GM12872 (cell line): ENCODE results near the gene BMAL1.

Experiments used
- TF ChIP-seq, protein P1 (sequence below): IDR thresholded peaks from 3 replicates; pipeline ENCODE4 v1.5.1; 2011; ENCODE audit warnings: low read depth, mild to moderate bottlenecking, low read length, moderate library complexity; ENCODE audit not compliant: insufficient read depth

BMAL1 gene

DNA sequence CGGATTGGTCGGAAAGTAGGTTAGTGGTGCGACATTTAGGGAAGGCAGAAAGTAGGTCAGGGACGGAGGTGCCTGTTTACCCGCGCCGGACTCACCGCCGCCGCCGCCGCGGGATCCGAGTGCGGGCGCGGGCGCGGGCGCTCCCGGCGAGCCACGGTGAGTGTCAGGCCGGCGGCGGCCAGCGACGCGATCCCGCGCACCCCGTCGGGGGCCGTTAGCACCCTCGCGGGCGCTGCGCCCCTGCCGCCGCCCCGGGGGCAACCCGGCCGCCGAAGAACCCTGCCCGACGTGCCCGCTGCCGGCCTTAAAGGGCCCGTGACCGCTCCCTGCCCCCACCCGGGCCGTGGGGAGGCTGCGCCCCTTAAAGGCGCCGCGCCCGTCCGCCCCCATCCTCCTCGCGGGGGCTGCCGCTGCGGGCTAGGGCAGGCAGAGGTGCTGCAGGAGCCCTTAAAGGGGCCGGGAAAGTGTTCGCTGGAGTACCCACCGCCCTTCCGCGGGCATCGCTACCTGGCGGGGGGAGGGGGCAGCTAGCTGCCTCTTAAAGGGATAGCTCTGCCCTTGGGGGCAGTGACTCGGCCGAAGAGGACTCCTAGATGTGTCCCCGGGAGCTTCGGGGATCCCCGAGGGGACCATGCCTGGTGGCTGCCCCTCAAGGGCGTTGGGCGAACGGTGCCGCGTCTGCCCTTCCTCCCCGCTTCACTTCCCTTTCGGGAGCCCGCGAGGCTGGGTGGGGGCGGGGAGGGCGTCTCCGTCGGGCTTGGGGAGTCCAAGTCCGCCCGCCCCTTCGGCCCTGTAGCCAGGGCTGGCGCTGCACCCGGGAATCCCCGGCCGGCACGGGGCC is at the start of gene BMAL1:
Gene BMAL1 (plus strand): TSS at position 23 of the 841 bp plus-strand sequence. CDS start 76,519 bp downstream, outside the sequence.
- TF ChIP-seq, protein P1, sequence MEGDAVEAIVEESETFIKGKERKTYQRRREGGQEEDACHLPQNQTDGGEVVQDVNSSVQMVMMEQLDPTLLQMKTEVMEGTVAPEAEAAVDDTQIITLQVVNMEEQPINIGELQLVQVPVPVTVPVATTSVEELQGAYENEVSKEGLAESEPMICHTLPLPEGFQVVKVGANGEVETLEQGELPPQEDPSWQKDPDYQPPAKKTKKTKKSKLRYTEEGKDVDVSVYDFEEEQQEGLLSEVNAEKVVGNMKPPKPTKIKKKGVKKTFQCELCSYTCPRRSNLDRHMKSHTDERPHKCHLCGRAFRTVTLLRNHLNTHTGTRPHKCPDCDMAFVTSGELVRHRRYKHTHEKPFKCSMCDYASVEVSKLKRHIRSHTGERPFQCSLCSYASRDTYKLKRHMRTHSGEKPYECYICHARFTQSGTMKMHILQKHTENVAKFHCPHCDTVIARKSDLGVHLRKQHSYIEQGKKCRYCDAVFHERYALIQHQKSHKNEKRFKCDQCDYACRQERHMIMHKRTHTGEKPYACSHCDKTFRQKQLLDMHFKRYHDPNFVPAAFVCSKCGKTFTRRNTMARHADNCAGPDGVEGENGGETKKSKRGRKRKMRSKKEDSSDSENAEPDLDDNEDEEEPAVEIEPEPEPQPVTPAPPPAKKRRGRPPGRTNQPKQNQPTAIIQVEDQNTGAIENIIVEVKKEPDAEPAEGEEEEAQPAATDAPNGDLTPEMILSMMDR, result no peak

DNA sequence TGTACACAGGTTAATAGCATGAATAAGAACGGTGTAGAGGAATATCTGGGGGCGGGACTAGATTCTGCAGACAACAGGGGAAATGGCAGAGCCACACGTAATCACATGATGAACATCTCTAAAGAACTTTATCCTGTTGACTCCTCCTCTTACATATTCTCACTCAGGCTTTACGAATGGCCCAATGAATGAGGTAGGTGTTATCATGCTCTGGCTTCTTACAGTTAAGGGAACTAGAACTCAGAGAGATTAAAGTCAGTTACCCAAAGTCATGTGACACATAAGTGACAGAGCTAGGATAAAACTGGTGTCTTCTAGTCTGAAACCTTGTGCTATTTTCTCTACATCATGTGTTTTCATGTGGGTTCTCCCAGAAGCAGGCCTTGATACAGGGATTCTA is 49.0 kb upstream of the BMAL1 start:
- TF ChIP-seq, protein P1, result no peak

DNA sequence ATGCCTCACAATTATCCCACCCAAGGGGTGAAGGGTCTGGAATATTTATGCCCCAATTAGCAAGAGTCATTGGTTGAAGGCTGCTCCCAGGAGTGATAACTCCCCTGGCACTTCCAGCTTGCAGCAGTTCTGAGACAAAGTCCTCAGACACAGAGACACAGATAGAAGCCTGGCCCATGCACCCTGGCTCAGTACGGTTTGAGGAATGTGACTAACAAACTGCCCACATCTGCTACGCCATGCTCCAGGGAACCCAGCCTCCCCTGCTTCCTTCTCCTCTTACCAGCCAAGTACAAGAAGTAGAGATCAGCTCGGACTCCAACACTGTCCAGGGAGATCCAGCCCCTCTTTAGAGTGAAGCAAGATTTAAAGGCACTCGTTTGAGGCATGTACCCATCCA is 48.5 kb upstream of the BMAL1 start:
- TF ChIP-seq, protein P1, result no peak

DNA sequence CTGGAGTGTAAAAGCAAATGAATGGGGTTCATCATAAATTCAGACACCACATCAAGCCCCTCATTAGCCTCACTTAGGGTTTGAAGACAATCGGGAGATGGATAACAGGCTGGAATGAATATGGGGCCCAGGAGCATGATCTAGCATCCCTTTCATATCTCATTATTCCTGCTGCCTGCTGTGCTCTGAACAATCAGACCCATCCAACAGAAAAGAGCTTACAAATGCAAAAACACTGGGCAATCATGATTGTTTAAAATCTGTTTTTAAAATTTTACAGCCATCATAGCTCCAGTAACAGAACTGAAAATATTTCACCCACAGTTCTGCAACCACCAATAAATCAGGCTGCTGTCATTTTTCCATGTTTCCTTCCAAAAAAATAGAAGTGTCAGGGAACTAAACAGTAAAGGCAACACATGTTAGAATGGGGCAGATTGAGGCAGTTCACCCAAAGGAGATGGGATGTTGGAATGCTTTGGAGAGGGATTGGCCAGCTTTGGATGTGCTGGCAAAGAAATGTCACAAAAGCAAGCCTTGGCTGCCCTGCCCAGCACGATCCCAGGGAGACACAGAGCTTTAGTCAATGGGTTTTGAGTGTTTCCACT is 47.8 kb upstream of the BMAL1 start:
- TF ChIP-seq, protein P1, result no peak

DNA sequence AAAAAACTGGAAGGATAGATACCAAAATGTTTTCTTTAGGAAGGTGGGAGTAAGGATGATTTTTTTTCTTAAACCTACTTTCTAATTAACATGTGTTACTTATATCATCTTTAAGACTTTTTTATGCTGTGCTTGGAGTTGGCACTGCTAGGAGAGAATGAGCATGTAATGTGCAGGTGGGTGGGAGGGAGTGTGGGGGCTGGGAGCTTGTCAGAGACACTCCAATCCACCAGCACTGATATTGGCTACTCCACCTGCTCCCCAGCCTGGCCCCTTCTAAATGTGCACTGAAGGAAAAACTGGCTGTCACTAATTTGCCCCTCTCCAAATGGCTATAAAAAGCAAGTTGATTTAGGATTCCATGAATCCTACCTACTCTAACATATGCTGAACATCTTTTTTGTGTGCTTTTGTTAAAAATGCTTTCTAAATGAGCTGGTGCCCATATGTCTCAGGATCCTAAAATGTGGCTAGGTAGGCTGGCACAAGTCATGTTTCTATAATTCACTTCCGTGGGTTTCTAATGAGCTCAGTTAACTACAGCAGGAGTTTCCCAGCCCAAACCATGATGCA is 44.3 kb upstream of the BMAL1 start:
- TF ChIP-seq, protein P1, result no peak

DNA sequence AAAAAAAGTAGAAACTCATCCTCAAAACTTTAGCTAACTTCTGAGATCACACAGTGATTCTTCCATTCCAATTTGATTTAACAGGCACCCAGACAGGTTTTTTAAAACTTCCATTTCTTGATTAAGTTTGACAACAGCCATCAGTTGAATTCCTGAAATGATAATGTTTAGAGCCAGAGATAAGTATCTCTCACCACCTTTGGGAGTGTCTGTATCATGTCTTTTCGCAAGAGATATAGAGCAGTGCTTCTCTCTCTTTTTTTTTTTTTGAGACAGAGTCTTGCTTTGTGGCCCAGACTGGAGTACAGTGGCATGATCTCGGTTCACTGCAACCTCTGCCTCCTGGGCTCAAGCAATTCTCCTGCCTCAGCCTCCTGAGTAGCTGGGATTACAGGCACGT is 41.7 kb upstream of the BMAL1 start:
- TF ChIP-seq, protein P1, result no peak

DNA sequence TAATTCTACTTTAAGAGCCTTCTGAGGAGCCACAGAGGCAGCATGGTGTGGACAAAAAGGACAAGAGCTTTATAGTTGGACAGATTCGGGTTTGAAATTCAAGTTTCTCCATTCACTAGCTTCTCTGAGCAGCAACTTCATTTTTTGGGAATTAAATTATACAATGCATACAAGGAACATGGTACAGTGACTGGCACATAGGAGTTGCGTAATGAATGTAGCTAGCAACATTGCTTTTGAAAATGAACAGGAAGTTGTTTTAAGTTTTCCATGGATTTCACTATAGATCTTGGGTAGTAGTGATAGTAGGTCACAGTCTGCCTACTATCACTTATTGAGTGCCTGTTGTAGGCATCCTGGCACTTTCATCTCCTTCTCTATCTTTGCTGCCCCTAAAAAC is 41.0 kb upstream of the BMAL1 start:
- TF ChIP-seq, protein P1, result no peak
